Trophoblast cell (in vitro differentiated cells and primary cell): ENCODE results near the gene ZNF800.

Experiments
- DNase-seq, 2 donors: peaks; one replicate each; pipeline ENCODE4 v3.0.0-alpha.2; 2016
- H2AFZ ChIP-seq: 2 replicates; pipeline ENCODE4 v1.6.1; 2013; ENCODE audit warnings: low read length, moderate library complexity, mild to moderate bottlenecking; ENCODE audit not compliant: insufficient read depth, poor library complexity
- H2AK5ac ChIP-seq: 2 replicates; pipeline ENCODE4 v1.6.1; 2013; ENCODE audit warnings: mild to moderate bottlenecking, low read length
- H2BK120ac ChIP-seq: 2 replicates; pipeline ENCODE4 v1.6.1; 2013; ENCODE audit warnings: low read length, mild to moderate bottlenecking, moderate library complexity; ENCODE audit not compliant: insufficient read depth, poor library complexity
- H2BK12ac ChIP-seq: 2 replicates; pipeline ENCODE4 v1.6.1; 2013; ENCODE audit warnings: mild to moderate bottlenecking, low read length, moderate library complexity
- H2BK5ac ChIP-seq: 2 replicates; pipeline ENCODE4 v1.6.1; 2013; ENCODE audit warnings: low read length, low read depth, moderate library complexity, mild to moderate bottlenecking; ENCODE audit not compliant: poor library complexity
- H3K14ac ChIP-seq: 2 replicates; pipeline ENCODE4 v1.6.1; 2013; ENCODE audit warnings: mild to moderate bottlenecking, low read length
- H3K18ac ChIP-seq: 2 replicates; pipeline ENCODE4 v1.6.1; 2013; ENCODE audit warnings: mild to moderate bottlenecking, low read length
- H3K23ac ChIP-seq: 2 replicates; pipeline ENCODE4 v1.6.1; 2013; ENCODE audit warnings: low read length
- H3K27ac ChIP-seq: 2 replicates; pipeline ENCODE4 v1.5.1; 2013; ENCODE audit warnings: low read depth, mild to moderate bottlenecking, inconsistent platforms, low read length, moderate library complexity
- H3K27me3 ChIP-seq: 2 replicates; pipeline ENCODE4 v1.6.1; 2013; ENCODE audit warnings: inconsistent platforms, mild to moderate bottlenecking, low read length, moderate library complexity; ENCODE audit not compliant: insufficient read depth
- H3K36me3 ChIP-seq, 2 experiments: 1 replicate in 1 of 2; 2 replicates in 1 of 2; pipeline ENCODE4 v1.6.1; 2013; ENCODE audit warnings: low read length in 2 of 2, mild to moderate bottlenecking in 2 of 2, moderate library complexity in 1 of 2; ENCODE audit not compliant: insufficient read depth in 2 of 2, control insufficient read depth in 1 of 2
- H3K4ac ChIP-seq: 2 replicates; pipeline ENCODE4 v1.6.1; 2013; ENCODE audit warnings: low read depth, mild to moderate bottlenecking, low read length, moderate library complexity
- H3K4me1 ChIP-seq, 2 experiments: 1 replicate in 1 of 2; 2 replicates in 1 of 2; pipeline ENCODE4 v1.6.1; 2013; ENCODE audit warnings: low read length in 2 of 2, mild to moderate bottlenecking in 2 of 2, moderate library complexity in 1 of 2; ENCODE audit not compliant: insufficient read depth in 2 of 2, control insufficient read depth in 1 of 2
- H3K4me2 ChIP-seq: 2 replicates; pipeline ENCODE4 v1.6.1; 2013; ENCODE audit warnings: inconsistent platforms, mild to moderate bottlenecking, low read length, moderate library complexity
- H3K4me3 ChIP-seq: 2 replicates; pipeline ENCODE4 v1.5.1; 2013; ENCODE audit warnings: mild to moderate bottlenecking, low read depth, low read length, inconsistent platforms
- H3K79me1 ChIP-seq: one replicate; pipeline ENCODE4 v1.6.1; 2013; ENCODE audit warnings: low read length
- H3K79me2 ChIP-seq: 2 replicates; pipeline ENCODE4 v1.6.1; 2013; ENCODE audit warnings: low read length, mild to moderate bottlenecking; ENCODE audit not compliant: control insufficient read depth, insufficient read depth, poor library complexity
- H3K9ac ChIP-seq: 2 replicates; pipeline ENCODE4 v1.6.1; 2013; ENCODE audit warnings: mild to moderate bottlenecking, low read length
- H3K9me3 ChIP-seq: 2 replicates; pipeline ENCODE4 v1.6.1; 2013; ENCODE audit warnings: low read depth, mild to moderate bottlenecking, control low read depth, inconsistent platforms, low read length; ENCODE audit not compliant: insufficient read depth
- H4K12ac ChIP-seq: 2 replicates; pipeline ENCODE4 v1.6.1; 2013; ENCODE audit warnings: low read depth, mild to moderate bottlenecking, low read length, moderate library complexity
- H4K8ac ChIP-seq: 2 replicates; pipeline ENCODE4 v1.6.1; 2013; ENCODE audit warnings: low read depth, mild to moderate bottlenecking, low read length, moderate library complexity
- H4K91ac ChIP-seq: one replicate; pipeline ENCODE4 v1.6.1; 2013; ENCODE audit warnings: low read depth, mild to moderate bottlenecking, low read length, moderate library complexity
- WGBS: extraction: QIAGEN DNeasy Blood & Tissue Kit; methylation state at CpG from one replicate; pipeline ENCODE4 v1.1.7; 2013; ENCODE audit warnings: missing lambda C conversion rate; ENCODE audit not compliant: insufficient read length, insufficient coverage; ENCODE audit errors: extremely low coverage; 5-methylcytosine and 5-hydroxymethylcytosine counted together

ZNF800 gene

DNA sequence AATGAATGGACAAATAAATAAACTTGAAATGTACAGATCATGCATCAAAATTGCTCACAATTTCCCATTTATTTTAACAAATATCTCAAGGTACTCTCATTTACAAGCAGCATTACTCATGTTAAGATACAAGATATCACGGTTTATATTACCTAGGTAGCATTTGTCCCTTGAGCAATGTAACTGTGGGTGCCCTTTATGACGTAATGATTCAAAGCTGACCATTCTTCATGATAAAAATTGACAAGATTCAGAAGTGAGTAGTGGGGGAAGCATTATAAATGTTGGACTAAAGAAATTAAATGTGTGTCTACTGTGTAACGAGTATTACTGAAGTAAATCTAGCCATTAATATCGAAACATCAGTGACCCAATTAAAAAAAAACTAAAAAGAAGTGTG lies 71.5 kb downstream of the ZNF800 start:
- H3K18ac ChIP-seq = no peak overlapping the region
- H3K9ac ChIP-seq = no peak overlapping the region
- WGBS = no CpG with 5 or more reads among the region's 4 CpGs
- no peaks in the 10 kb centered on the region for H3K27me3 ChIP-seq
- H3K79me2 ChIP-seq = no peaks in the 10 kb centered on the region
- H2BK5ac ChIP-seq = no peak overlapping the region
- no peak overlapping the region for H2AFZ ChIP-seq
- H2AK5ac ChIP-seq = no peak overlapping the region
- no peaks in the 10 kb centered on the region for H3K79me1 ChIP-seq
- no peak overlapping the region for H3K27ac ChIP-seq
- no peak overlapping the region for H3K14ac ChIP-seq
- no peaks in the 10 kb centered on the region for H3K9me3 ChIP-seq
- no peak overlapping the region for H2BK120ac ChIP-seq
- DNase-seq = no peak
- no peak overlapping the region for H4K91ac ChIP-seq
- H3K4me2 ChIP-seq = no peak overlapping the region
- no peak overlapping the region for H3K4me3 ChIP-seq
- H3K4ac ChIP-seq = no peak overlapping the region
- H2BK12ac ChIP-seq = no peak overlapping the region
- no peaks in the 10 kb centered on the region for H3K36me3 ChIP-seq
- no peak overlapping the region for H3K23ac ChIP-seq
- H4K12ac ChIP-seq = no peak overlapping the region
- H4K8ac ChIP-seq = no peak overlapping the region
- H3K4me1 ChIP-seq = no peaks in the 10 kb centered on the region
